ENCODE measurements around the gene DTNBP1. TPM values are rescaled to one million over a fixed set of nuclear protein-coding genes. Genes with fewer than 3 reads are reported as not detected.
A peak's percentile ranks its signal among the peaks of the same experiment; 100 is the strongest.

DTNBP1 gene
- total and polyA plus RNA-seq, 11 donors, result 7.0 to 38.4 (median 18.5) TPM

- H3K4me3 ChIP-seq, result no peak overlapping the region
- H3K4me1 ChIP-seq, result peaks cover 0 to 18% (median 3%) of the 10 kb centered on the region in 12 donors
- 73 to 81% (median 75%) methylated on average over 6 of the region's 6 CpGs for WGBS, 4 donors
- DNase-seq (no peak), ATAC-seq (no peak)
- no peaks in the 10 kb centered on the region for H3K9me3 ChIP-seq
- H3K36me3 ChIP-seq, result peaks cover 0 to 93% (median 76%) of the 10 kb centered on the region in 9 donors
- TF ChIP-seq POLR2A (IDR thresholded peaks at IDR 0.05) (no peak), CTCF (IDR thresholded peaks at IDR 0.05) (no peak)
- H3K27me3 ChIP-seq, result no peaks in the 10 kb centered on the region
- intact Hi-C loops (cut with DNase I), result loop anchor here in 1 of 10 donors (5.0 kb wide), 1 partner anchor 101 kb away; no protein-coding TSS in a partner anchor
- peak overlapping the region in 3 of 12 donors; percentile 5 to 66 (median 37) for H3K27ac ChIP-seq
These were observed 141.2 kb downstream of the DTNBP1 start for GRCh38 chr6:15521582-15521981.

GRCh38 chr6:15520626-15521203 lies 142.1 kb downstream of the DTNBP1 start:
- no peaks in the 10 kb centered on the region for H3K9me3 ChIP-seq

GRCh38 chr6:15519681-15520080 lies 143.1 kb downstream of the DTNBP1 start:
- Histone ChIP-seq H3K4me3 (no peak overlapping the region), H3K27me3 (no peaks in the 10 kb centered on the region), H3K36me3 (peaks cover 0 to 95% (median 80%) of the 10 kb centered on the region in 9 donors), H3K9me3 (no peaks in the 10 kb centered on the region), H3K27ac (no peak overlapping the region), H3K4me1 (peaks cover 0 to 21% (median 5%) of the 10 kb centered on the region in 12 donors)
- 70 to 90% (median 82%) methylated on average over 3 to 6 of the region's 6 CpGs for WGBS, 4 donors
- intact Hi-C loops (cut with DNase I), result loop anchor here in 4 of 10 donors (2.0 to 5.0 kb wide), 2 partner anchors 103 to 105 kb away; no protein-coding TSS in a partner anchor
- no peak for TF ChIP-seq POLR2A (IDR thresholded peaks at IDR 0.05)
- TF ChIP-seq CTCF (IDR thresholded peaks at IDR 0.05), result no peak
- ATAC-seq, result no peak
- DNase-seq, result no peak

More at GRCh38 chr6:15520626-15521203, 142.1 kb downstream of the DTNBP1 start:
- ATAC-seq (no peak), DNase-seq (no peak)
- no peak for TF ChIP-seq POLR2A (IDR thresholded peaks at IDR 0.05)
- no peak for TF ChIP-seq CTCF (IDR thresholded peaks at IDR 0.05)
- H3K27ac ChIP-seq, result no peak overlapping the region
- H3K4me3 ChIP-seq, result no peak overlapping the region
- peaks cover 0 to 88% (median 76%) of the 10 kb centered on the region in 9 donors for H3K36me3 ChIP-seq
- intact Hi-C loops (cut with DNase I), result loop anchor here in 1 of 10 donors (5.0 kb wide), 1 partner anchor 102 kb away; no protein-coding TSS in a partner anchor
- no peaks in the 10 kb centered on the region for H3K27me3 ChIP-seq
- peaks cover 0 to 20% (median 5%) of the 10 kb centered on the region in 12 donors for H3K4me1 ChIP-seq
- 94 to 95% (median 94%) methylated on average over 20 of the region's 20 CpGs for WGBS, 4 donors

- DNase-seq (no peak), ATAC-seq (no peak)
- Histone ChIP-seq H3K9me3 (no peaks in the 10 kb centered on the region), H3K27ac (no peak overlapping the region), H3K27me3 (no peaks in the 10 kb centered on the region), H3K36me3 (peaks cover 0 to 96% (median 79%) of the 10 kb centered on the region in 9 donors), H3K4me1 (peaks cover 0 to 22% (median 5%) of the 10 kb centered on the region in 12 donors), H3K4me3 (no peak overlapping the region)
- TF ChIP-seq POLR2A (IDR thresholded peaks at IDR 0.05) (no peak), CTCF (IDR thresholded peaks at IDR 0.05) (no peak)
- intact Hi-C loops (cut with DNase I), result loop anchor here in 3 of 10 donors (2.0 to 5.0 kb wide), 2 partner anchors 103 to 106 kb away; no protein-coding TSS in a partner anchor
- 95 to 100% (median 97%) methylated on average over 7 to 10 of the region's 10 CpGs for WGBS, 4 donors
These were observed 143.9 kb downstream of the DTNBP1 start for GRCh38 chr6:15518878-15519277.
